ENCODE results near the gene IFT172. TPM values are rescaled to one million over a fixed set of nuclear protein-coding genes. Genes with fewer than 3 reads are reported as not detected.

Gene IFT172
- total RNA-seq, 4 donors from 2014 or later = 9.7 to 63.1 (median 48.2) TPM

DNA sequence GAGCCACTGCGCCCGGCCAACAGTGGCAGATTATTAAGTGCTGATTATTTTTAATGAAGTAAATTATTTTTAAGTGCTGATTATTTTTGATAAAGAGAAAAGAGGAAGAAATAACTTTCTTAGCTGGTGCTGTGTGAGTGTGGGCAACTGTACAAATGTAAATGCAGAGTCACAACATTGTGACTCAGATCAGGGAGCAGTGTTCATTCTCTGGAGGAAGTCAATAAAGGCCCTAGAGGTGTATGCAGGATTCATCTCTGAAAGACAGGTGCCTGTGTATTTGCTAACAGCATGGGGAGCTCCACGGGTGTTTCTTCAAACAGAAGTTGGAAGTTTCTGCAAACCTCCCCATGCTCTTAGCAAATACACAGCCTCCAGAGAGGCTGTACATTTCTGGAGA is 41.2 kb downstream of the IFT172 start:
- Histone ChIP-seq H3K36me3 (no peaks in the 10 kb centered on the region), H3K9me3 (no peaks in the 10 kb centered on the region), H3K27ac (no peak overlapping the region), H3K4me1 (no peaks in the 10 kb centered on the region), H3K4me3 (no peak overlapping the region), H3K27me3 (no peaks in the 10 kb centered on the region)
- TF ChIP-seq CTCF (IDR thresholded peaks at IDR 0.05) = no peak
- TF ChIP-seq POLR2A (IDR thresholded peaks at IDR 0.05) = no peak
- no peak for DNase-seq
- intact Hi-C loops (cut with DNase I; ENCODE audit: low total_unique reads) = no loop called here

DNA sequence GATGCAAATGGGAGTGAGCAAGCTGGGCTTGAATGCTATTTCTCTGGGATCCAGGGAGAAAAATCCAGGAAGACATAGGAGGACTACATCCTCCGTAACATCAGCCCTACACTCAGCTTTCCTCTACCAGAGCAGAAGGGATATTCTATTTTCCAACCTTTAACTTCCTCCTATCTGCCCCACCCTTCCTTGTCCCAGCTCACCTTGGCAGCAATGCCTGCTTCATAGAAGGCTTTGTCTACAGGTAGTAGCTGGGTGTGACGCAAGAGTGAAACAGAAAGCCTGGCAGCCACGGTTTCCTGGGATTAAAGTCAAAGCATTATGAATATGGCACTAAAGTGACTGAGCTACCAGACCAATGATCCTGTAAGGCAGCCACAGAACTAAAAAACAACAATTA is 43.5 kb downstream of the IFT172 start:
- Histone ChIP-seq H3K36me3 (no peaks in the 10 kb centered on the region), H3K27ac (no peak overlapping the region), H3K4me1 (no peaks in the 10 kb centered on the region), H3K27me3 (no peaks in the 10 kb centered on the region), H3K4me3 (no peak overlapping the region), H3K9me3 (no peaks in the 10 kb centered on the region)
- intact Hi-C loops (cut with DNase I; ENCODE audit: low total_unique reads) = no loop called here
- no peak for DNase-seq
- TF ChIP-seq POLR2A (IDR thresholded peaks at IDR 0.05) (no peak), CTCF (IDR thresholded peaks at IDR 0.05) (no peak)

DNA sequence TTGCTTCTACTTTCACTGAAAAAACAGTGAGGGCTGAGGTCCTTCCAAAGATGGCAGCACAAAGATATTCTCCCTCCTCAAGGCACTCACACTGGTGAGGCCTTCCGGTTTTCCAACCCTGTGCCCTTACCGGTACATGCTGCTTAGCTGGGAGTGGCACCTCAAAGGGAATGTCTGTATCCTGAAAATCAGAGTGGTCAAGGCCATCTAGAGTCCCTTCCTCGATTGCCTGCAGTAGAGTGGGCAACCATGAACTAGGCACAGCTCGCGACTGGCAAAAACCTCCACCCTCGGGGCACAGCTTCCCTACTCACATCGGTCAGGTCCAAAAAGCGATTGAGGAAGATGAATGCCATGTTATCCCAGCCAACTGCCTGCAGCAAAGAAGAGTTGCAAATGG is 43.9 kb downstream of the IFT172 start:
- no peaks in the 10 kb centered on the region for H3K36me3 ChIP-seq
- TF ChIP-seq POLR2A (IDR thresholded peaks at IDR 0.05) (no peak), CTCF (IDR thresholded peaks at IDR 0.05) (no peak)
- no peaks in the 10 kb centered on the region for H3K9me3 ChIP-seq
- DNase-seq = no peak
- H3K4me3 ChIP-seq = no peak overlapping the region
- H3K4me1 ChIP-seq = no peaks in the 10 kb centered on the region
- intact Hi-C loops (cut with DNase I; ENCODE audit: low total_unique reads) = no loop called here
- H3K27ac ChIP-seq = no peak overlapping the region
- no peaks in the 10 kb centered on the region for H3K27me3 ChIP-seq

- Histone ChIP-seq H3K36me3 (no peaks in the 10 kb centered on the region), H3K27me3 (no peaks in the 10 kb centered on the region), H3K27ac (no peak overlapping the region), H3K9me3 (no peaks in the 10 kb centered on the region), H3K4me1 (no peaks in the 10 kb centered on the region), H3K4me3 (no peak overlapping the region)
- intact Hi-C loops (cut with DNase I; ENCODE audit: low total_unique reads) = no loop called here
- TF ChIP-seq POLR2A (IDR thresholded peaks at IDR 0.05) = no peak
- TF ChIP-seq CTCF (IDR thresholded peaks at IDR 0.05) = no peak
- DNase-seq = no peak
These were observed 44.4 kb downstream of the IFT172 start for GRCh38 chr2:27445155-27445554.

- Histone ChIP-seq H3K36me3 (no peaks in the 10 kb centered on the region), H3K27me3 (no peaks in the 10 kb centered on the region), H3K4me3 (no peak overlapping the region), H3K4me1 (no peaks in the 10 kb centered on the region), H3K9me3 (no peaks in the 10 kb centered on the region), H3K27ac (peak overlapping the region in 1 of 2 donors; percentile 21)
- no peak for DNase-seq
- intact Hi-C loops (cut with DNase I; ENCODE audit: low total_unique reads) = no loop called here
- TF ChIP-seq CTCF (IDR thresholded peaks at IDR 0.05) (no peak), POLR2A (IDR thresholded peaks at IDR 0.05) (no peak)
These were observed 46.6 kb downstream of the IFT172 start for GRCh38 chr2:27442920-27443282.

All from uterus (tissue), 4 donors.